SU-DHL-6 (cell line): ENCODE data around the gene VPS41.

Experiments
- H2AFZ ChIP-seq: fragments of 200-600 bp; sonication (generic); 2 replicates; pipeline ENCODE4 v1.6.1; 2014; ENCODE audit warnings: low read depth, mild to moderate bottlenecking, moderate library complexity, mixed read lengths, antibody characterized with exemption, low read length; ENCODE audit not compliant: severe bottlenecking
- H3F3A ChIP-seq: fragments of 200-600 bp; shearing (Covaris generic); 2 replicates; pipeline ENCODE4 v1.6.0; 2016; ENCODE audit warnings: antibody characterized with exemption, mild to moderate bottlenecking; ENCODE audit not compliant: insufficient read depth
- H3K27ac ChIP-seq: fragments of 200-600 bp; sonication (generic); 2 replicates; pipeline ENCODE4 v1.5.1; 2016; ENCODE audit warnings: low read depth, mild to moderate bottlenecking, low read length, moderate library complexity, mixed read lengths
- H3K27me3 ChIP-seq: fragments of 200-600 bp; sonication (generic), shearing (Covaris generic); 2 replicates; pipeline ENCODE4 v1.6.0; 2014; ENCODE audit warnings: mild to moderate bottlenecking, low read length
- H3K36me3 ChIP-seq: fragments of 200-600 bp; sonication (generic); 2 replicates; pipeline ENCODE4 v1.6.1; 2014; ENCODE audit warnings: mild to moderate bottlenecking, low read length, mixed read lengths
- H3K4me2 ChIP-seq: fragments of 300-600, 200-600 bp; shearing (Covaris generic), sonication (generic); 2 replicates; pipeline ENCODE4 v1.6.0; 2014; ENCODE audit warnings: low read length, low read depth, mild to moderate bottlenecking; ENCODE audit not compliant: poor library complexity, severe bottlenecking
- H3K4me3 ChIP-seq: fragments of 200-600 bp; sonication (generic); 2 replicates; pipeline ENCODE4 v1.5.1; 2014; ENCODE audit warnings: antibody characterized with exemption, low read length, mild to moderate bottlenecking, mixed read lengths; ENCODE audit not compliant: insufficient read depth, poor library complexity, severe bottlenecking
- H3K79me2 ChIP-seq: fragments of 200-600 bp; sonication (generic); 2 replicates; pipeline ENCODE4 v1.6.1; 2014; ENCODE audit warnings: mild to moderate bottlenecking, low read length, moderate library complexity; ENCODE audit not compliant: insufficient read depth
- H3K9ac ChIP-seq: fragments of 200-600 bp; sonication (generic); 2 replicates; pipeline ENCODE4 v1.7.0; 2014; ENCODE audit warnings: mild to moderate bottlenecking, low read length
- H3K9me2 ChIP-seq: fragments of 200-600 bp; sonication (generic); replicated peaks from 2 replicates; pipeline ENCODE4 v1.6.1; 2014; ENCODE audit warnings: low read length; ENCODE audit not compliant: insufficient read depth
- H3K9me3 ChIP-seq: fragments of 200-600 bp; sonication (generic); 2 replicates; pipeline ENCODE4 v1.6.1; 2014; ENCODE audit warnings: low read length, mixed read lengths; ENCODE audit not compliant: insufficient read depth
- H4K20me1 ChIP-seq: fragments of 200-600 bp; sonication (generic); 2 replicates; pipeline ENCODE4 v1.6.1; 2014; ENCODE audit warnings: low read depth, mild to moderate bottlenecking, antibody characterized with exemption, low read length, moderate library complexity, mixed read lengths
- EZH2phosphoT487 ChIP-seq: fragments of 200-600 bp; sonication (generic), shearing (Covaris generic); conservative IDR thresholded peaks from 2 replicates; pipeline ENCODE4 v1.6.1; 2018; ENCODE audit warnings: mild to moderate bottlenecking, antibody characterized with exemption, low read length, moderate library complexity, mixed read lengths
- TF ChIP-seq, protein P1 (sequence below): fragments of 200-600 bp; sonication (generic); IDR thresholded peaks from one replicate; pipeline ENCODE4 v1.5.1; 2017; ENCODE audit warnings: antibody characterized with exemption, mild to moderate bottlenecking, low read length, moderate library complexity; ENCODE audit not compliant: insufficient read depth, poor library complexity, severe bottlenecking

The VPS41 gene

DNA sequence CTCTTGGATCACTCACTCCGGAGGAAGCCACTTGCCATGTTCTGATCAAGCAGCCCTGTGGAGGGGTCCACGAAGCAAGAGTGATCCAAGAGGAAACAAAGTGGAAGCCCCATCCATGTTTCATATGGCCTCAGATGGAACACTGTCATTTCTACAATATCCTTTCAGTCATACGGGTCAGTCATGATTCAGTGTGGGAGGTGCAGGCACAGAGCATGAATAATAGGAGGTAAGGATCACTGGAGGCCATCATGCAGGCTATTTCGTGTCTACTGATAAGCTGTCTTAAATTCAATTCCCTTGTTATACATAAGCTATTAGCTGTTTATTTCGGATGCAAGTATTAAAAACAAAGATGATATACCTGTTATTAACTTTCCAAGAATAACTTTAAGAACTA lies 36.8 kb downstream of the VPS41 start:
- H3K9me2 ChIP-seq: no peaks in the 10 kb centered on the region

DNA sequence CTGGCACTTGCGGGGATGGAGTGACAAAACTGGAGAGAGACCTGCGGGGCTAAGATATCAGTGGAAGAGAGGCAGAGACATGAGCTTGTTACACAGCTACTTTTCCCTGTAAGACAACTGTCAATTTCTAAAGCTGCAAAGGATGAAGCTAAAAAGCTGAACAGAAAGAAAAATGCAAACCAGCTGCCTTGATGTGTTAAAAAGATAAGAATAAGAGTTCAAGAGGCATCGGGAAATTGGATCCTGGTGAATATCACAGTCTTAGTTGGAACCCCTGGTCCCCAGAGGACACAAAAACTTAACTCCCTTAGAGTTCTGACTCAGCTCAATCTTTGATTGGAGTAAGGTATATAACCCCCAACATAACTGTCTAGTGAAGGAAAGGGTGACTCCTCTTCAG lies 38.8 kb downstream of the VPS41 start:
- Histone ChIP-seq H3K27me3 (no peaks in the 10 kb centered on the region), H4K20me1 (peaks cover 26% of the 10 kb centered on the region), H3K27ac (no peak overlapping the region), H3K79me2 (no peaks in the 10 kb centered on the region), H3K4me2 (no peak overlapping the region), H3K9me3 (no peaks in the 10 kb centered on the region), H3F3A (no peaks in the 10 kb centered on the region), H2AFZ (no peak overlapping the region), H3K36me3 (0 out of 2 replicates have a peak, but pooled peaks cover 2% of the 10 kb centered on the region), H3K9ac (no peak overlapping the region), H3K4me3 (no peak overlapping the region), H3K9me2 (no peaks in the 10 kb centered on the region)
- no peak for TF ChIP-seq EZH2phosphoT487
- TF ChIP-seq, protein P1, sequence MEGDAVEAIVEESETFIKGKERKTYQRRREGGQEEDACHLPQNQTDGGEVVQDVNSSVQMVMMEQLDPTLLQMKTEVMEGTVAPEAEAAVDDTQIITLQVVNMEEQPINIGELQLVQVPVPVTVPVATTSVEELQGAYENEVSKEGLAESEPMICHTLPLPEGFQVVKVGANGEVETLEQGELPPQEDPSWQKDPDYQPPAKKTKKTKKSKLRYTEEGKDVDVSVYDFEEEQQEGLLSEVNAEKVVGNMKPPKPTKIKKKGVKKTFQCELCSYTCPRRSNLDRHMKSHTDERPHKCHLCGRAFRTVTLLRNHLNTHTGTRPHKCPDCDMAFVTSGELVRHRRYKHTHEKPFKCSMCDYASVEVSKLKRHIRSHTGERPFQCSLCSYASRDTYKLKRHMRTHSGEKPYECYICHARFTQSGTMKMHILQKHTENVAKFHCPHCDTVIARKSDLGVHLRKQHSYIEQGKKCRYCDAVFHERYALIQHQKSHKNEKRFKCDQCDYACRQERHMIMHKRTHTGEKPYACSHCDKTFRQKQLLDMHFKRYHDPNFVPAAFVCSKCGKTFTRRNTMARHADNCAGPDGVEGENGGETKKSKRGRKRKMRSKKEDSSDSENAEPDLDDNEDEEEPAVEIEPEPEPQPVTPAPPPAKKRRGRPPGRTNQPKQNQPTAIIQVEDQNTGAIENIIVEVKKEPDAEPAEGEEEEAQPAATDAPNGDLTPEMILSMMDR: no peak

More for the DNA sequence above, 36.8 kb downstream of the VPS41 start:
- peaks cover 36% of the 10 kb centered on the region for H4K20me1 ChIP-seq
- 0 out of 2 replicates have a peak, but pooled peaks cover 2% of the 10 kb centered on the region for H3K36me3 ChIP-seq
- H3K4me2 ChIP-seq: no peak overlapping the region
- H3K4me3 ChIP-seq: no peak overlapping the region
- no peaks in the 10 kb centered on the region for H3K27me3 ChIP-seq
- H3K9ac ChIP-seq: no peak overlapping the region
- no peaks in the 10 kb centered on the region for H3F3A ChIP-seq
- H2AFZ ChIP-seq: no peak overlapping the region
- H3K79me2 ChIP-seq: no peaks in the 10 kb centered on the region
- no peak overlapping the region for H3K27ac ChIP-seq
- no peaks in the 10 kb centered on the region for H3K9me3 ChIP-seq
- no peak for TF ChIP-seq EZH2phosphoT487
- TF ChIP-seq, protein P1: no peak

DNA sequence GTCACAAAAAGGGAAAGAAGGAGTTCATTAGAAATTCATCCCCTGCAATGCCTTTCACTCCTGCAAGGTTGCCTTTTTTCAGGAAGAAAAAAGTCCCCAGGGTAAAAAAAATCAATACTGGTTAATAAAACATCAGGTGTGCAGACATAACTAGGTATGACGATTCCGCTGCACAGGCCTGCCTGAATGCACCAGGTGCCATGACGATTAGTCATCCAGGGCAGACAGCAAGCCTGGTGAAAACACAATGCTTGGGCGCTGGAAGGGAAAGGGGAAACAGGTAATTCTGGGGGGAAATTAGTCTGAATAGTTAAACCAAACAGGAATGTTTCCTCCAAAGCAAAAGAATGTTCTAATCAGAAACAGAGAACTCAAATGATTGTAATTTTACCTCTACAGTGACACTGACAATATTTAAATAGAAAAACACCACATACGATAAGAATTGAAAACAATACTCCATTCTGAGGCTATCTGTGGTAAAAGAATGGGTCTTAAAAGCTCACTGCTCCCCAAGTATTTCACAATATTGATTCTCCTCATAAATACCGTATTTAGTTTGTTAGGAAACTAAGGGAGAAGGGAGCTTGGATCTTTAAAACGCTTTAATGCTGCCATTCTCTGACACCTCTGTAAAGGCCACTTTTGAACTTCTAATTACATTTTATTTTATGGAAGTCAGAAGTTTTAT lies 45.2 kb downstream of the VPS41 start:
- TF ChIP-seq, protein P1: no peak
- no peak for TF ChIP-seq EZH2phosphoT487
- Histone ChIP-seq H4K20me1 (no peaks in the 10 kb centered on the region), H3K27me3 (no peaks in the 10 kb centered on the region), H3K36me3 (0 out of 2 replicates have a peak, but pooled peaks cover 4% of the 10 kb centered on the region), H3F3A (no peaks in the 10 kb centered on the region), H3K79me2 (no peaks in the 10 kb centered on the region), H3K27ac (no peak overlapping the region), H3K9me3 (no peaks in the 10 kb centered on the region), H3K9me2 (no peaks in the 10 kb centered on the region), H3K4me2 (no peak overlapping the region), H2AFZ (no peak overlapping the region), H3K9ac (no peak overlapping the region), H3K4me3 (no peak overlapping the region)
